H1 (cell line): Measurements from ENCODE around the gene ARHGAP4. TPM values are rescaled to one million over a fixed set of nuclear protein-coding genes. Genes with fewer than 3 reads are reported as not detected.

Experiments
- CTCF ChIA-PET: fragments of 300-600 bp; sonication (Branson Sonifier 250); formaldehyde crosslinking; loops from one replicate; lab custom pipeline; 2021; ENCODE audit not compliant: partially characterized antibody; lab: Charles Lee
- POLR2A ChIA-PET: fragments of 300-600 bp; sonication (Branson Sonifier 250); formaldehyde crosslinking; loops from one replicate; lab custom pipeline; 2021; ENCODE audit warnings: inconsistent platforms; ENCODE audit not compliant: partially characterized antibody; lab: Charles Lee
- DNase-seq, 2 experiments: peaks; one replicate each; pipeline versions ENCODE4 v3.0.0 to v3.0.0-alpha.2; 2010 to 2022; ENCODE audit warnings: low spot score in 2 of 2, low read depth in 1 of 2, mixed read lengths in 1 of 2
- FAIRE-seq: peaks from 2 replicates; lab custom pipeline; 2011; peaks lifted over from hg19 to GRCh38; lab: Jason Lieb, UNC
- H2AFZ ChIP-seq: 2 replicates; pipeline ENCODE4 v1.8.1; 2012; ENCODE audit warnings: low read length, inconsistent platforms
- H2AK5ac ChIP-seq: 2 replicates; pipeline ENCODE4 v1.6.1; 2013; ENCODE audit warnings: low read depth, low read length
- H2BK120ac ChIP-seq: replicated peaks from 2 replicates; pipeline ENCODE3; 2013; ENCODE audit warnings: low read depth, low read length, inconsistent platforms
- H2BK12ac ChIP-seq: 2 replicates; pipeline ENCODE4 v1.6.1; 2013; ENCODE audit warnings: low read depth, low read length
- H2BK15ac ChIP-seq: 2 replicates; pipeline ENCODE4 v1.6.1; 2013; ENCODE audit warnings: low read length
- H2BK20ac ChIP-seq: 2 replicates; pipeline ENCODE4 v1.6.1; 2013; ENCODE audit warnings: low read length
- H2BK5ac ChIP-seq: 2 replicates; pipeline ENCODE4 v1.6.1; 2013; ENCODE audit warnings: low read depth, low read length
- H3K14ac ChIP-seq: 2 replicates; pipeline ENCODE4 v1.6.1; 2013; ENCODE audit warnings: inconsistent platforms; ENCODE audit not compliant: insufficient read length
- H3K18ac ChIP-seq: 2 replicates; pipeline ENCODE4 v1.6.1; 2013; ENCODE audit warnings: low read length; ENCODE audit errors: extremely low read depth
- H3K23ac ChIP-seq: 2 replicates; pipeline ENCODE4 v1.6.1; 2013; ENCODE audit warnings: inconsistent platforms; ENCODE audit not compliant: insufficient read length
- H3K23me2 ChIP-seq: 2 replicates; pipeline ENCODE4 v1.6.1; 2013; ENCODE audit warnings: low read depth, low read length
- H3K27ac ChIP-seq: 2 replicates; pipeline ENCODE4 v1.6.1; 2011; ENCODE audit warnings: low read depth, low read length, inconsistent platforms
- H3K27me3 ChIP-seq, 4 experiments: replicated peaks in 1 of 4; 1 replicate in 1 of 4; 2 replicates in 3 of 4; pipeline versions ENCODE4 v1.6.1 to v1.8.1; 2011 to 2013; ENCODE audit warnings: low read length in 3 of 4, mild to moderate bottlenecking in 3 of 4, inconsistent platforms in 2 of 4, mixed read lengths in 2 of 4, moderate library complexity in 1 of 4; ENCODE audit not compliant: control insufficient read depth in 3 of 4, insufficient read depth in 3 of 4; ENCODE audit errors: extremely low read depth in 1 of 4
- H3K36me3 ChIP-seq, 4 experiments: 2 replicates each; pipeline versions ENCODE4 v1.6.1 to v1.8.1; 2011 to 2013; ENCODE audit warnings: mild to moderate bottlenecking in 4 of 4, low read length in 3 of 4, moderate library complexity in 2 of 4, control low read depth in 1 of 4, inconsistent platforms in 1 of 4; ENCODE audit not compliant: insufficient read depth in 4 of 4, control insufficient read depth in 2 of 4
- H3K4ac ChIP-seq: replicated peaks from 2 replicates; pipeline ENCODE3; 2013; ENCODE audit warnings: low read length, low read depth, mixed read lengths, inconsistent platforms; ENCODE audit not compliant: insufficient read length
- H3K4me1 ChIP-seq, 4 experiments: replicated peaks in 1 of 4; 1 replicate in 1 of 4; 2 replicates in 3 of 4; pipeline versions ENCODE4 v1.6.1 to v1.8.1; 2011 to 2013; ENCODE audit warnings: low read length in 3 of 4, inconsistent platforms in 2 of 4, mixed read lengths in 1 of 4; ENCODE audit not compliant: insufficient read depth in 4 of 4, control insufficient read depth in 3 of 4
- H3K4me2 ChIP-seq, 2 experiments: 2 replicates each; pipeline versions ENCODE4 v1.6.1 to v1.8.1; 2011 to 2013; ENCODE audit warnings: low read depth in 2 of 2, low read length in 2 of 2, control low read depth in 1 of 2, inconsistent platforms in 1 of 2, mild to moderate bottlenecking in 1 of 2; ENCODE audit not compliant: insufficient read depth in 1 of 2
- H3K4me3 ChIP-seq, 4 experiments: fragments of 200-600, 300-600 bp in 1 of 4; sonication (generic), shearing (Covaris generic), sonication (Bioruptor Twin) in 1 of 4; 2 replicates each; pipeline versions ENCODE4 v1.5.1 to v1.8.1; 2011 to 2016; ENCODE audit warnings: low read length in 4 of 4, low read depth in 3 of 4, control low read depth in 2 of 4, inconsistent platforms in 2 of 4, mild to moderate bottlenecking in 2 of 4, mixed read lengths in 1 of 4, moderate library complexity in 1 of 4; ENCODE audit not compliant: insufficient read depth in 2 of 4; ENCODE audit errors: extremely low read depth in 1 of 4
- H3K56ac ChIP-seq: replicated peaks from 2 replicates; pipeline ENCODE3; 2013; ENCODE audit warnings: low read depth, mild to moderate bottlenecking, mixed read lengths, low read length, inconsistent platforms; ENCODE audit not compliant: insufficient read length
- H3K79me1 ChIP-seq: 2 replicates; pipeline ENCODE4 v1.6.1; 2013; ENCODE audit warnings: low read depth, low read length, control low read depth
- H3K79me2 ChIP-seq, 2 experiments: 2 replicates each; pipeline versions ENCODE4 v1.6.1 to v1.8.1; 2012 to 2013; ENCODE audit warnings: low read length in 2 of 2, mild to moderate bottlenecking in 2 of 2, inconsistent platforms in 1 of 2; ENCODE audit not compliant: insufficient read depth in 2 of 2, control insufficient read depth in 1 of 2
- H3K9ac ChIP-seq, 4 experiments: replicated peaks in 1 of 4; 1 replicate in 1 of 4; 2 replicates in 3 of 4; pipeline versions ENCODE4 v1.6.1 to v1.8.1; 2011 to 2013; ENCODE audit warnings: low read depth in 3 of 4, low read length in 3 of 4, control low read depth in 2 of 4, mild to moderate bottlenecking in 2 of 4, moderate library complexity in 2 of 4, inconsistent platforms in 1 of 4; ENCODE audit errors: extremely low read depth in 1 of 4
- H3K9me3 ChIP-seq, 2 experiments: 2 replicates each; pipeline versions ENCODE4 v1.6.1 to v1.8.1; 2012 to 2013; ENCODE audit warnings: mild to moderate bottlenecking in 2 of 2, moderate library complexity in 2 of 2, control low read depth in 1 of 2, inconsistent platforms in 1 of 2, low read depth in 1 of 2, low read length in 1 of 2, mixed read lengths in 1 of 2; ENCODE audit not compliant: insufficient read depth in 2 of 2
- H4K20me1 ChIP-seq, 2 experiments: replicated peaks in 1 of 2; 2 replicates each; pipeline versions ENCODE3 to v1.8.1; 2011 to 2013; ENCODE audit warnings: inconsistent platforms in 2 of 2, low read length in 2 of 2, mild to moderate bottlenecking in 1 of 2; ENCODE audit not compliant: insufficient read depth in 2 of 2, control insufficient read depth in 1 of 2
- H4K5ac ChIP-seq: 2 replicates; pipeline ENCODE4 v1.6.1; 2013; ENCODE audit warnings: low read length, low read depth, mixed read lengths, inconsistent platforms; ENCODE audit not compliant: insufficient read length
- H4K8ac ChIP-seq: 2 replicates; pipeline ENCODE4 v1.8.0; 2013; ENCODE audit warnings: mild to moderate bottlenecking, moderate library complexity, low read length, inconsistent platforms; ENCODE audit not compliant: insufficient read depth; ENCODE audit errors: extremely low read depth
- H4K91ac ChIP-seq: replicated peaks from 2 replicates; pipeline ENCODE3; 2013; ENCODE audit warnings: low read length, mixed read lengths, inconsistent platforms; ENCODE audit not compliant: insufficient read length
- SIN3A ChIP-seq, 2 experiments: IDR thresholded peaks in 1 of 2; conservative IDR thresholded peaks in 1 of 2; 2 replicates each; pipeline ENCODE4 v1.6.1; 2011 to 2012; ENCODE audit warnings: low read length in 2 of 2, improper control_type of control experiment in 1 of 2, low read depth in 1 of 2, mild to moderate bottlenecking in 1 of 2
- SP1 ChIP-seq: IDR thresholded peaks from 2 replicates; pipeline ENCODE4 v1.6.1; 2011; ENCODE audit warnings: low read depth, low read length
- WGBS, 2 experiments: shearing (Covaris generic) in 1 of 2; methylation state at CpG; one replicate each; pipeline versions ENCODE4 v1.1.6 to v1.1.7; 2013 to 2015; ENCODE audit warnings: low lambda C conversion rate in 2 of 2, mixed read lengths in 2 of 2, inconsistent platforms in 1 of 2, low coverage in 1 of 2, missing lambda C conversion rate in 1 of 2; ENCODE audit not compliant: insufficient replicate concordance in 2 of 2, insufficient coverage in 1 of 2, insufficient read length in 1 of 2; ENCODE audit errors: extremely low coverage in 1 of 2, missing lambda C conversion rate in 1 of 2; 5-methylcytosine and 5-hydroxymethylcytosine counted together
- polyA plus RNA-seq, 7 experiments: library from polyadenylated mRNA; depleted of rRNA in 3 of 7; stranded (reverse) in 5 of 7; unstranded in 2 of 7; fragments of >200 nt in 5 of 7; fragments of 200-250 nt in 2 of 7; gene quantifications; 1 replicate in 5 of 7; 2 replicates in 1 of 7; 4 replicates in 1 of 7; pipeline versions ENCODE4 v1.2.1 to v1.2.3, GENCODE V29; 2011 to 2013; ENCODE audit warnings: missing spikeins in 2 of 7, mixed read lengths in 2 of 7
- total RNA-seq: library from RNA; stranded (reverse); fragmentation: NEBNext Ultra II Directional; extraction: Animal tissue kit (Norgen Biotek cat#: 25700); gene quantifications from 2 replicates; pipeline ENCODE4 v1.2.1, GENCODE V29; 2021

The ARHGAP4 gene
- total and polyA plus RNA-seq, 2 of the 8 experiments (the other 6 are each of a cell fraction or from before 2014, with no cell fraction given), result 23.9 to 26.0 TPM

GRCh38 chrX:153882557-153882956 is 43.5 kb downstream of the ARHGAP4 start:
- H4K91ac ChIP-seq, result no peak overlapping the region
- H3K27ac ChIP-seq, result no peak overlapping the region
- no peak overlapping the region for H4K8ac ChIP-seq
- no peak overlapping the region for H3K4ac ChIP-seq
- no peaks in the 10 kb centered on the region for H3K9me3 ChIP-seq
- H3K23me2 ChIP-seq, result peaks cover 8% of the 10 kb centered on the region; the same call in 1 of the 2 replicates
- no peak overlapping the region for H3K14ac ChIP-seq
- H4K5ac ChIP-seq, result no peak overlapping the region
- 67% methylated on average over 3 of the region's 7 CpGs; no CpG with 5 or more reads in 1 of the 2 experiments for WGBS, 2 experiments
- H3K27me3 ChIP-seq, result peaks cover 0 to 12% (median 0%) of the 10 kb centered on the region in 4 experiments; a peak in 3 of 7 replicates
- H2BK12ac ChIP-seq, result no peak overlapping the region
- H3K4me2 ChIP-seq, result peak overlapping the region in 1 of 2 experiments; percentile 20; a peak in 1 of 4 replicates
- H2AK5ac ChIP-seq, result no peak overlapping the region
- no peak overlapping the region; the same call in 1 of the 2 replicates for H3K18ac ChIP-seq
- FAIRE-seq, result no peak
- TF ChIP-seq SP1, result no peak
- TF ChIP-seq SIN3A (conservative IDR thresholded peaks at IDR 0.05 in 1 of 2, IDR thresholded peaks at IDR 0.05 in 1 of 2; ENCODE audit: low read depth in 1 of 2, low read length in 2 of 2), result no peak
- no peak overlapping the region for H2BK20ac ChIP-seq
- DNase-seq, result no peak
- ChIA-PET POLR2A (interaction anchor here (1.0 to 1.2 kb wide), 4 partner anchors 10 to 79 kb away, joined by 3 read pairs; no protein-coding TSS in a partner anchor), CTCF (interaction anchor here (0.6 to 1.9 kb wide), 4 partner anchors 30 to 116 kb away, joined by 3 to 4 read pairs (median 3); no protein-coding TSS in a partner anchor)
- H3K4me3 ChIP-seq, result no peak overlapping the region
- no peaks in the 10 kb centered on the region for H3K36me3 ChIP-seq
- peaks cover 0 to 4% of the 10 kb centered on the region in 2 experiments for H4K20me1 ChIP-seq
- H2BK120ac ChIP-seq, result peak overlapping the region; percentile 10
- H3K79me2 ChIP-seq, result no peaks in the 10 kb centered on the region; a peak in 1 of 4 replicates
- H3K56ac ChIP-seq, result no peak overlapping the region
- H2BK15ac ChIP-seq, result no peak overlapping the region
- H3K9ac ChIP-seq, result no peak overlapping the region
- H3K79me1 ChIP-seq, result no peaks in the 10 kb centered on the region
- H2BK5ac ChIP-seq, result no peak overlapping the region
- H3K4me1 ChIP-seq, result peaks cover 4 to 55% (median 34%) of the 10 kb centered on the region in 4 experiments
- H3K23ac ChIP-seq, result no peak overlapping the region
- H2AFZ ChIP-seq, result no peak overlapping the region
